Prostate gland (tissue), 2 donors: ENCODE measurements around the gene ANXA2R.
"Not testable (repeated sequence)": the region's sequence is repeated elsewhere in the genome, so short reads cannot be mapped to it uniquely, and the experiment has no call there.

Source experiments
- CTCF ChIP-seq, 4 experiments: fragments of 200-600 bp in 2 of 4; fragments of 450-650 bp in 2 of 4; sonication (generic) in 2 of 4; IDR thresholded peaks; 1 replicate in 3 of 4; 2 replicates in 1 of 4; pipeline ENCODE4 v1.5.1; 2016 to 2019; ENCODE audit warnings: antibody characterized with exemption in 4 of 4, mild to moderate bottlenecking in 2 of 4, moderate library complexity in 2 of 4
- POLR2A ChIP-seq: fragments of 450-650 bp; IDR thresholded peaks from one replicate; pipeline ENCODE4 v1.6.1; 2016; ENCODE audit warnings: antibody characterized with exemption, mild to moderate bottlenecking
- POLR2AphosphoS5 ChIP-seq: sonication (generic); formaldehyde crosslinking; IDR thresholded peaks from one replicate; pipeline ENCODE4 v1.6.1; 2017; ENCODE audit warnings: antibody characterized with exemption

- TF ChIP-seq CTCF (IDR thresholded peaks at IDR 0.05); POLR2A; POLR2AphosphoS5: not testable (repeated sequence)
These were observed 41.2 kb upstream of the ANXA2R start for GRCh38 chr5:43081345-43081744.
